ENCODE results near the gene SPOCD1. TPM values are rescaled to one million over a fixed set of nuclear protein-coding genes. Genes with fewer than 3 reads are reported as not detected.

The SPOCD1 gene
- total RNA-seq, 1 experiment from 2014 or later, result 0.66 TPM

- CTCF ChIA-PET, result no interaction called here
- no peak for DNase-seq
- Mint-ChIP-seq H3K4me1 (ENCODE audit: low read depth, unreplicated experiment) (no peaks in the 10 kb centered on the region), H3K27me3 (ENCODE audit: insufficient read depth, unreplicated experiment) (peaks cover 24% of the 10 kb centered on the region), H3K36me3 (ENCODE audit: insufficient read depth, unreplicated experiment) (peaks cover 6% of the 10 kb centered on the region), H3K27ac (ENCODE audit: unreplicated experiment) (no peak overlapping the region), H3K9me3 (ENCODE audit: unreplicated experiment) (no peaks in the 10 kb centered on the region), H3K4me3 (ENCODE audit: unreplicated experiment) (no peak overlapping the region)
- no TSS peak for BruUV-seq (replicated peaks)
- POLR2A ChIA-PET, result no interaction called here
- Histone ChIP-seq H3K4me3 (ENCODE audit: low read depth, low read length) (no peak overlapping the region), H3K36me3 (ENCODE audit: control insufficient read depth, insufficient read depth, low read length) (no peaks in the 10 kb centered on the region), H3K4me1 (no peaks in the 10 kb centered on the region), H3K9me3 (no peaks in the 10 kb centered on the region), H3K27me3 (replicated peaks; ENCODE audit: control insufficient read depth, insufficient read depth, low read length) (no peaks in the 10 kb centered on the region)
- no peak for TF ChIP-seq CTCF (IDR thresholded peaks at IDR 0.05; ENCODE audit: insufficient read depth in 1 of 2, low read depth in 1 of 2, low read length in 1 of 2, severe bottlenecking in 1 of 2, unreplicated experiment in 1 of 2)
- intact Hi-C loops (cut with micrococcal nuclease; ENCODE audit: unreplicated experiment), result no loop called here
These were observed 43.7 kb downstream of the SPOCD1 start for GRCh38 chr1:31771891-31772668.

DNA sequence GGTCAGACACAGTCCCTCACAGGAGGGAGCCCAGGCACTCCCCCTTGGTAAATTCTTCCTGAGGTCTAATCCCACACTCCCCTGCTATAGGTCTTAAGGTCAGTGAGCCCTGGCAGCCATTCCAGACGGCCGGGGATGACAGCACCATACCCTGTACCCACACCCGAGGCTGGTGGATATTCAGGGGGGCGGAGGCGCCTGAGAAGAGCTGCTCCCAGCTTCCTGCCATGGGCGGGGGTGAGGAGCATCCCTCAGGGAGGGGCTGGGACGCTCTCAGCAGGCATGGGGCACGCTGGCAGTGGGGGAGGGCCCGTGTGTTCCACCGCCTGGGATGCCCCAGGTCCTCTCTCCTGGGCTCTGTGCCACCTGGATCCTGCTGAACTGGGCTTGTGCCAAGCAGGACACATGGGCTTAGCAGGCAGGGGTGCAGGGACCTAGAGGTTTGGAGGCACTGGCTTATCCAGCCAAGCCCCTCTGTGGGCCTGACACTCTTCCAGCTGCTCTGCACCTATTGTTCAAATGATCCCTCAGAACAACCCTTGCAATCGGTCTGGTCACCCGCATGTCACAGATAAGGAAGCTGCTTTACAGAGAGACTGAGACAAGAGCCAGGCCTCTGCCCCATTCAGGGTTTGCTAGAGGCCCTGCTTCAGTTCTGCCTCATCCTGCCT, 46.0 kb downstream of the SPOCD1 start:
- ChIA-PET POLR2A (no interaction called here), CTCF (no interaction called here)
- H3K27me3 Mint-ChIP-seq (ENCODE audit: insufficient read depth, unreplicated experiment), result peaks cover 18% of the 10 kb centered on the region
- H3K9me3 ChIP-seq, result no peaks in the 10 kb centered on the region
- H3K27ac Mint-ChIP-seq (ENCODE audit: unreplicated experiment), result no peak overlapping the region
- no peak overlapping the region for H3K4me3 Mint-ChIP-seq (ENCODE audit: unreplicated experiment)
- no peak overlapping the region for H3K4me3 ChIP-seq (ENCODE audit: low read depth, low read length)
- no peak for DNase-seq
- TF ChIP-seq CTCF (IDR thresholded peaks at IDR 0.05; ENCODE audit: insufficient read depth in 1 of 2, low read depth in 1 of 2, low read length in 1 of 2, severe bottlenecking in 1 of 2, unreplicated experiment in 1 of 2), result no peak
- H3K36me3 Mint-ChIP-seq (ENCODE audit: insufficient read depth, unreplicated experiment), result peaks cover 11% of the 10 kb centered on the region
- BruUV-seq (replicated peaks), result no TSS peak
- H3K4me1 Mint-ChIP-seq (ENCODE audit: low read depth, unreplicated experiment), result no peaks in the 10 kb centered on the region
- intact Hi-C loops (cut with micrococcal nuclease; ENCODE audit: unreplicated experiment), result no loop called here
- H3K27me3 ChIP-seq (replicated peaks; ENCODE audit: control insufficient read depth, insufficient read depth, low read length), result no peaks in the 10 kb centered on the region
- H3K9me3 Mint-ChIP-seq (ENCODE audit: unreplicated experiment), result no peaks in the 10 kb centered on the region
- no peaks in the 10 kb centered on the region for H3K36me3 ChIP-seq (ENCODE audit: control insufficient read depth, insufficient read depth, low read length)
- H3K4me1 ChIP-seq, result no peaks in the 10 kb centered on the region

- no peaks in the 10 kb centered on the region for H3K9me3 ChIP-seq
- no peaks in the 10 kb centered on the region for H3K4me1 Mint-ChIP-seq (ENCODE audit: low read depth, unreplicated experiment)
- no peak overlapping the region for H3K4me3 Mint-ChIP-seq (ENCODE audit: unreplicated experiment)
- peaks cover 13% of the 10 kb centered on the region for H3K27me3 Mint-ChIP-seq (ENCODE audit: insufficient read depth, unreplicated experiment)
- no peaks in the 10 kb centered on the region for H3K27me3 ChIP-seq (replicated peaks; ENCODE audit: control insufficient read depth, insufficient read depth, low read length)
- POLR2A ChIA-PET, result no interaction called here
- no peak overlapping the region for H3K27ac Mint-ChIP-seq (ENCODE audit: unreplicated experiment)
- H3K36me3 Mint-ChIP-seq (ENCODE audit: insufficient read depth, unreplicated experiment), result peaks cover 11% of the 10 kb centered on the region
- no peak for TF ChIP-seq CTCF (IDR thresholded peaks at IDR 0.05; ENCODE audit: insufficient read depth in 1 of 2, low read depth in 1 of 2, low read length in 1 of 2, severe bottlenecking in 1 of 2, unreplicated experiment in 1 of 2)
- CTCF ChIA-PET, result no interaction called here
- no peak overlapping the region for H3K4me3 ChIP-seq (ENCODE audit: low read depth, low read length)
- intact Hi-C loops (cut with micrococcal nuclease; ENCODE audit: unreplicated experiment), result no loop called here
- no peaks in the 10 kb centered on the region for H3K4me1 ChIP-seq
- no peaks in the 10 kb centered on the region for H3K36me3 ChIP-seq (ENCODE audit: control insufficient read depth, insufficient read depth, low read length)
- BruUV-seq (replicated peaks), result no TSS peak
- DNase-seq, result no peak
- no peaks in the 10 kb centered on the region for H3K9me3 Mint-ChIP-seq (ENCODE audit: unreplicated experiment)
These were observed 46.7 kb downstream of the SPOCD1 start for GRCh38 chr1:31768939-31769704.
